B cell (primary cell): Measurements from ENCODE around the gene TNFSF12. TPM values are rescaled to one million over a fixed set of nuclear protein-coding genes. Genes with fewer than 3 reads are reported as not detected.

ENCODE experiments used
- ATAC-seq: fragments of 200-7000 bp; cut with Tn5 transposase; one replicate; pipeline ENCODE4 v1.10.0; 2021; ENCODE audit warnings: low read depth, mild to moderate bottlenecking, moderate number of reproducible peaks, moderate library complexity
- CTCF ChIA-PET: fragments of 350-600 bp; sonication (Branson Sonifier 250); formaldehyde crosslinking; loops from one replicate; lab custom pipeline; 2021; ENCODE audit warnings: antibody characterized with exemption, inconsistent platforms; lab: Charles Lee
- POLR2A ChIA-PET: fragments of 350-600 bp; sonication (Branson Sonifier 250); formaldehyde crosslinking; loops from one replicate; lab custom pipeline; 2021; ENCODE audit warnings: antibody characterized with exemption; lab: Charles Lee
- DNase-seq: peaks from one replicate; pipeline ENCODE4 v3.0.0; 2013
- H2AFZ ChIP-seq: 2 replicates; pipeline ENCODE4 v1.6.1; 2012; ENCODE audit warnings: mild to moderate bottlenecking, low read depth, low read length; ENCODE audit not compliant: insufficient read depth, poor library complexity, severe bottlenecking
- H3K27ac ChIP-seq, 2 donors: 1 replicate in 1 of 2; 2 replicates in 1 of 2; pipeline ENCODE4 v1.5.1; 2012 to 2013; ENCODE audit warnings: low read length in 2 of 2, mild to moderate bottlenecking in 2 of 2, moderate library complexity in 1 of 2
- H3K27me3 ChIP-seq, 4 experiments: fragments of 200-600 bp in 1 of 4; sonication (generic) in 1 of 4; replicated peaks in 1 of 4; 1 replicate in 2 of 4; 2 replicates in 2 of 4; pipeline versions ENCODE4 v1.6.1 to v1.7.0; 2013 to 2016; ENCODE audit warnings: low read length in 3 of 4, mild to moderate bottlenecking in 2 of 4, mixed read lengths in 1 of 4, moderate library complexity in 1 of 4; ENCODE audit not compliant: insufficient read depth in 4 of 4, control insufficient read depth in 3 of 4; ENCODE audit errors: control extremely low read depth in 1 of 4
- H3K36me3 ChIP-seq, 2 experiments: replicated peaks in 1 of 2; 1 replicate in 1 of 2; 2 replicates in 1 of 2; pipeline versions ENCODE4 v1.6.1 to v1.7.1; 2013; ENCODE audit warnings: low read length in 1 of 2; ENCODE audit not compliant: insufficient read depth in 2 of 2, control insufficient read depth in 1 of 2; ENCODE audit errors: control extremely low read depth in 1 of 2, extremely low read depth in 1 of 2
- H3K4me1 ChIP-seq, 2 donors: fragments of 200-600 bp in 1 of 2; sonication (generic) in 1 of 2; 1 replicate in 1 of 2; 2 replicates in 1 of 2; pipeline versions ENCODE4 v1.5.1 to v1.6.1; 2013 to 2017; ENCODE audit warnings: low read length in 2 of 2; ENCODE audit not compliant: control insufficient read depth in 2 of 2, insufficient read depth in 2 of 2
- H3K4me2 ChIP-seq: replicated peaks from 2 replicates; pipeline ENCODE3; 2012; ENCODE audit warnings: mild to moderate bottlenecking, low read depth, low read length; ENCODE audit not compliant: poor library complexity, severe bottlenecking
- H3K4me3 ChIP-seq, 5 experiments: fragments of 200-600 bp in 1 of 5; sonication (generic) in 1 of 5; 1 replicate in 3 of 5; 2 replicates in 2 of 5; pipeline versions ENCODE4 v1.5.1 to v1.7.0; 2011 to 2016; ENCODE audit warnings: low read length in 4 of 5, mild to moderate bottlenecking in 4 of 5, low read depth in 2 of 5, control low read depth in 1 of 5, moderate library complexity in 1 of 5; ENCODE audit not compliant: insufficient read depth in 1 of 5; ENCODE audit errors: control extremely low read depth in 1 of 5, extremely low read depth in 1 of 5
- H3K79me2 ChIP-seq: fragments of 200-600 bp; sonication (generic); one replicate; pipeline ENCODE4 v1.6.0; 2016; ENCODE audit warnings: low read length; ENCODE audit not compliant: control insufficient read depth, insufficient read depth
- H3K9ac ChIP-seq: fragments of 200-600 bp; sonication (generic); 2 replicates; pipeline ENCODE4 v1.6.1; 2017; ENCODE audit warnings: mild to moderate bottlenecking, low read length, moderate library complexity
- H3K9me3 ChIP-seq, 3 donors: one replicate each; pipeline versions ENCODE4 v1.6.1 to v1.7.1; 2013; ENCODE audit warnings: low read length in 2 of 3; ENCODE audit not compliant: control insufficient read depth in 2 of 3, insufficient read depth in 1 of 3; ENCODE audit errors: control extremely low read depth in 1 of 3
- H4K20me1 ChIP-seq: 2 replicates; pipeline ENCODE4 v1.6.0; 2012; ENCODE audit warnings: mild to moderate bottlenecking, low read length; ENCODE audit not compliant: insufficient read depth, control insufficient read depth, poor library complexity, severe bottlenecking
- H3K27ac Mint-ChIP-seq: one replicate; pipeline ENCODE4 v1.8.0; 2021; ENCODE audit warnings: mixed read lengths
- H3K27me3 Mint-ChIP-seq: one replicate; pipeline ENCODE4 v1.8.0; 2021; ENCODE audit warnings: mixed read lengths
- H3K4me1 Mint-ChIP-seq: one replicate; pipeline ENCODE4 v1.8.0; 2021; ENCODE audit warnings: mixed read lengths
- H3K4me3 Mint-ChIP-seq: one replicate; pipeline ENCODE4 v1.8.0; 2021; ENCODE audit warnings: mixed read lengths
- H3K9me3 Mint-ChIP-seq: one replicate; pipeline ENCODE4 v1.8.0; 2022; ENCODE audit warnings: mixed read lengths; ENCODE audit not compliant: insufficient read depth
- CTCF ChIP-seq: fragments of 200-600 bp; IDR thresholded peaks from one replicate; pipeline ENCODE4 v1.8.0; 2022; ENCODE audit warnings: antibody characterized with exemption, mild to moderate bottlenecking
- EZH2 ChIP-seq: IDR thresholded peaks from 2 replicates; pipeline ENCODE4 v1.6.1; 2012; ENCODE audit warnings: borderline replicate concordance, low read depth, mild to moderate bottlenecking, moderate library complexity, low read length; ENCODE audit not compliant: insufficient read depth, poor library complexity, severe bottlenecking
- WGBS: methylation state at CpG from one replicate; pipeline ENCODE4 v1.1.5; 2013; ENCODE audit warnings: missing lambda C conversion rate; ENCODE audit not compliant: insufficient coverage; 5-methylcytosine and 5-hydroxymethylcytosine counted together
- intact Hi-C: fragments of 100-400 bp; cut with micrococcal nuclease; formaldehyde crosslinking; loops from one replicate; pipeline ENCODE4 v1.10.0; 2022
- polyA plus RNA-seq: library from polyadenylated mRNA; depleted of rRNA; stranded (reverse); fragments of >200 nt; gene quantifications from 2 replicates; pipeline ENCODE4 v1.2.3, GENCODE V29; 2012
- total RNA-seq, 2 donors: library from RNA; stranded (reverse); fragments of 120-200 nt in 1 of 2; gene quantifications; 1 replicate in 1 of 2; 2 replicates in 1 of 2; pipeline versions ENCODE4 v1.2.3 to v1.2.4, GENCODE V29; 2013 to 2022

The TNFSF12 gene
- total and polyA plus RNA-seq, 2 donors (not counting 1 experiment from before 2014, with no cell fraction given): 40.6 to 53.4 TPM

- Histone ChIP-seq H3K9me3 (no peaks in the 10 kb centered on the region), H4K20me1 (no peaks in the 10 kb centered on the region), H3K79me2 (peaks cover 17% of the 10 kb centered on the region), H2AFZ (peak overlapping the region; percentile 40), H3K4me3 (no peak overlapping the region), H3K9ac (no peak overlapping the region), H3K4me1 (peaks cover 7 to 21% of the 10 kb centered on the region in 2 donors), H3K36me3 (peaks cover 0 to 49% of the 10 kb centered on the region in 2 experiments), H3K4me2 (peak overlapping the region; percentile 43), H3K27me3 (no peaks in the 10 kb centered on the region), H3K27ac (no peak overlapping the region)
- ChIA-PET POLR2A (interaction anchor here (1.0 to 1.2 kb wide), 2 partner anchors 15 to 75 kb away, joined by 3 to 4 read pairs; no protein-coding TSS in a partner anchor), CTCF (interaction anchor here (0.6 to 7.9 kb wide), 41 partner anchors 9 to 544 kb away, joined by 3 to 111 read pairs (median 5); partner anchors contain the start of genes ACAP1, CD68, FXR2 and KCTD11)
- no peak overlapping the region for H3K27ac Mint-ChIP-seq
- no peaks in the 10 kb centered on the region for H3K27me3 Mint-ChIP-seq
- TF ChIP-seq EZH2: no peak
- TF ChIP-seq CTCF: peak; percentile 91
- H3K4me3 Mint-ChIP-seq: no peak overlapping the region
- peak; percentile 86 for ATAC-seq
- H3K9me3 Mint-ChIP-seq: no peaks in the 10 kb centered on the region
- 43% methylated on average over 56 of the region's 56 CpGs for WGBS
- intact Hi-C loops: loop anchor here (1.0 to 10.0 kb wide), 4 partner anchors 75 to 545 kb away; partner anchors contain the start of gene SLC16A11
- peak; percentile 84 for DNase-seq
- H3K4me1 Mint-ChIP-seq: peaks cover 10% of the 10 kb centered on the region
Observed at GRCh38 chr17:7589204-7589868, 40.5 kb downstream of the TNFSF12 start.
